ENCODE results near the gene OR4D10. TPM values are rescaled to one million over a fixed set of nuclear protein-coding genes. Genes with fewer than 3 reads are reported as not detected.

The OR4D10 gene
- total RNA-seq, 1 experiment from 2014 or later = not detected

DNA sequence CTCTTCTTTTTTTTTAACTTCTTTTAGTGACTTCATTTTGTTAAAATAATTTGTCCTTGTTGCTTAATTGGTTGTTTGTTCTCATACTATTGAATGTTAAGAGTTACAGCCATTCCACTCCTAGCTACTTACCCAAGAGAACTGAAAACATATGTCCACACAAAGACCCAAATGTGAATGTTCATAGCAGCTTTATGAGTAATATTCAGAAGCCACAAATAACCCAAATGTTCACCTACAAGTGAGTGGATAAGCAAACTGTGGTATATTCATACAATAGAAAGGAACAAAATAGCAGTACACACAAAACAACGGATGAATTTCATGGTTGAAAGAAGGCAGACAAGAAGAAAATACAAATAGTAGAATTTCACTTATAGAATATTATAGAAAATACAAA lies 28.8 kb downstream of the OR4D10 start:
- no peaks in the 10 kb centered on the region for H3K4me1 ChIP-seq
- Mint-ChIP-seq H3K4me1 (ENCODE audit: low read depth, unreplicated experiment) (no peaks in the 10 kb centered on the region), H3K27ac (ENCODE audit: unreplicated experiment) (no peak overlapping the region), H3K36me3 (ENCODE audit: insufficient read depth, unreplicated experiment) (no peaks in the 10 kb centered on the region), H3K9me3 (ENCODE audit: unreplicated experiment) (peaks cover 12% of the 10 kb centered on the region), H3K4me3 (ENCODE audit: unreplicated experiment) (no peak overlapping the region), H3K27me3 (ENCODE audit: insufficient read depth, unreplicated experiment) (peaks cover 24% of the 10 kb centered on the region)
- H3K27me3 ChIP-seq (replicated peaks; ENCODE audit: control insufficient read depth, insufficient read depth, low read length) = no peaks in the 10 kb centered on the region; the same call in 1 of the 2 replicates
- BruUV-seq (replicated peaks) = no TSS peak
- TF ChIP-seq, protein P1, sequence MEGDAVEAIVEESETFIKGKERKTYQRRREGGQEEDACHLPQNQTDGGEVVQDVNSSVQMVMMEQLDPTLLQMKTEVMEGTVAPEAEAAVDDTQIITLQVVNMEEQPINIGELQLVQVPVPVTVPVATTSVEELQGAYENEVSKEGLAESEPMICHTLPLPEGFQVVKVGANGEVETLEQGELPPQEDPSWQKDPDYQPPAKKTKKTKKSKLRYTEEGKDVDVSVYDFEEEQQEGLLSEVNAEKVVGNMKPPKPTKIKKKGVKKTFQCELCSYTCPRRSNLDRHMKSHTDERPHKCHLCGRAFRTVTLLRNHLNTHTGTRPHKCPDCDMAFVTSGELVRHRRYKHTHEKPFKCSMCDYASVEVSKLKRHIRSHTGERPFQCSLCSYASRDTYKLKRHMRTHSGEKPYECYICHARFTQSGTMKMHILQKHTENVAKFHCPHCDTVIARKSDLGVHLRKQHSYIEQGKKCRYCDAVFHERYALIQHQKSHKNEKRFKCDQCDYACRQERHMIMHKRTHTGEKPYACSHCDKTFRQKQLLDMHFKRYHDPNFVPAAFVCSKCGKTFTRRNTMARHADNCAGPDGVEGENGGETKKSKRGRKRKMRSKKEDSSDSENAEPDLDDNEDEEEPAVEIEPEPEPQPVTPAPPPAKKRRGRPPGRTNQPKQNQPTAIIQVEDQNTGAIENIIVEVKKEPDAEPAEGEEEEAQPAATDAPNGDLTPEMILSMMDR (IDR thresholded peaks at IDR 0.05; ENCODE audit: insufficient read depth in 1 of 2, low read depth in 1 of 2, low read length in 1 of 2, severe bottlenecking in 1 of 2, unreplicated experiment in 1 of 2) = no peak
- CTCF ChIA-PET = no interaction called here
- H3K36me3 ChIP-seq (ENCODE audit: control insufficient read depth, insufficient read depth, low read length) = no peaks in the 10 kb centered on the region
- intact Hi-C loops (cut with micrococcal nuclease; ENCODE audit: unreplicated experiment) = no loop called here
- DNase-seq = no peak
- POLR2A ChIA-PET = no interaction called here
- H3K4me3 ChIP-seq (ENCODE audit: low read depth, low read length) = no peak overlapping the region
- peaks cover 3% of the 10 kb centered on the region; the same call in 1 of the 2 replicates for H3K9me3 ChIP-seq

DNA sequence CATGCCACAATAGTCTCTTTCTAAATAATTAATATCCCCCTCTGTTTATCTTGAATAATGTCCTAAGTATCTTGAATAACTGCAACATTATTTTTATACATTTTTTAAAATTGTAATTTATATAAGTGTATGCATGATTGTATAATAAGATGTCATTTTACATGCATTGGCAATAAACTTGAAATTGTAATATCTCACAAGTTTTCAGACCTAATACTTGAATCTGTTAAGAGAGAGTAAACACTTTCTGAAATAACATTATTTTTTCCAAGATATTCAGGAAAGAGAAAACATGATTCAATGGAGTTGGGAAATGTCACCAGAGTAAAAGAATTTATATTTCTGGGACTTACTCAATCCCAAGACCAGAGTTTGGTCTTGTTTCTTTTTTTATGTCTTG lies 30.2 kb downstream of the OR4D10 start, which contains the start of gene OR4D11:
TSS of gene OR4D11 (plus strand) at position 301 of the 400 bp plus-strand sequence. CDS start at position 301, 0 bp downstream.
- H3K27me3 ChIP-seq (replicated peaks; ENCODE audit: control insufficient read depth, insufficient read depth, low read length) = no peaks in the 10 kb centered on the region
- H3K4me3 ChIP-seq (ENCODE audit: low read depth, low read length) = no peak within 1 kb of the TSS
- TF ChIP-seq, protein P1 (IDR thresholded peaks at IDR 0.05; ENCODE audit: insufficient read depth in 1 of 2, low read depth in 1 of 2, low read length in 1 of 2, severe bottlenecking in 1 of 2, unreplicated experiment in 1 of 2) = no peak
- peaks cover 3% of the 10 kb centered on the region; the same call in 1 of the 2 replicates for H3K9me3 ChIP-seq
- CTCF ChIA-PET = no interaction called here
- no peaks in the 10 kb centered on the region for H3K36me3 ChIP-seq (ENCODE audit: control insufficient read depth, insufficient read depth, low read length)
- no peaks in the 10 kb centered on the region for H3K36me3 Mint-ChIP-seq (ENCODE audit: insufficient read depth, unreplicated experiment)
- H3K27me3 Mint-ChIP-seq (ENCODE audit: insufficient read depth, unreplicated experiment) = peaks cover 18% of the 10 kb centered on the region
- peaks cover 12% of the 10 kb centered on the region for H3K9me3 Mint-ChIP-seq (ENCODE audit: unreplicated experiment)
- intact Hi-C loops (cut with micrococcal nuclease; ENCODE audit: unreplicated experiment) = no loop called here
- no peak for DNase-seq
- no peak within 1 kb of the TSS for H3K27ac Mint-ChIP-seq (ENCODE audit: unreplicated experiment)
- POLR2A ChIA-PET = no interaction called here
- no peaks in the 10 kb centered on the region for H3K4me1 Mint-ChIP-seq (ENCODE audit: low read depth, unreplicated experiment)
- H3K4me3 Mint-ChIP-seq (ENCODE audit: unreplicated experiment) = no peak within 1 kb of the TSS
- no TSS peak for BruUV-seq (replicated peaks)
- no peaks in the 10 kb centered on the region for H3K4me1 ChIP-seq

- Mint-ChIP-seq H3K9me3 (ENCODE audit: unreplicated experiment) (no peaks in the 10 kb centered on the region), H3K27me3 (ENCODE audit: insufficient read depth, unreplicated experiment) (peaks cover 11% of the 10 kb centered on the region), H3K36me3 (ENCODE audit: insufficient read depth, unreplicated experiment) (no peaks in the 10 kb centered on the region), H3K4me3 (ENCODE audit: unreplicated experiment) (no peak within 1 kb of the TSS), H3K4me1 (ENCODE audit: low read depth, unreplicated experiment) (no peaks in the 10 kb centered on the region), H3K27ac (ENCODE audit: unreplicated experiment) (no peak within 1 kb of the TSS)
- no peaks in the 10 kb centered on the region for H3K36me3 ChIP-seq (ENCODE audit: control insufficient read depth, insufficient read depth, low read length)
- no TSS peak for BruUV-seq (replicated peaks)
- TF ChIP-seq, protein P1 (IDR thresholded peaks at IDR 0.05; ENCODE audit: insufficient read depth in 1 of 2, low read depth in 1 of 2, low read length in 1 of 2, severe bottlenecking in 1 of 2, unreplicated experiment in 1 of 2) = no peak
- intact Hi-C loops (cut with micrococcal nuclease; ENCODE audit: unreplicated experiment) = no loop called here
- ChIA-PET POLR2A (no interaction called here), CTCF (no interaction called here)
- no peak for DNase-seq
- peaks cover 3% of the 10 kb centered on the region; the same call in 1 of the 2 replicates for H3K9me3 ChIP-seq
- H3K4me1 ChIP-seq = no peaks in the 10 kb centered on the region
- no peak within 1 kb of the TSS for H3K4me3 ChIP-seq (ENCODE audit: low read depth, low read length)
- H3K27me3 ChIP-seq (replicated peaks; ENCODE audit: control insufficient read depth, insufficient read depth, low read length) = no peaks in the 10 kb centered on the region
These were observed 38.0 kb downstream of the OR4D10 start, which contains the start of gene OR4D9 for GRCh38 chr11:59510941-59511589. TSS of gene OR4D9 (plus strand) at chr11:59511539. CDS start at chr11:59514913, 3,374 bp downstream.
